22Rv1 (cell line): Measurements from ENCODE around the gene ZNF616.
A peak's percentile ranks its signal among the peaks of the same experiment; 100 is the strongest.

Experiments used
- H3K27ac ChIP-seq: fragments of 450-650 bp; 2 replicates; pipeline ENCODE4 v1.5.1; 2017
- CTCF ChIP-seq: fragments of 450-650 bp; IDR thresholded peaks from 2 replicates; pipeline ENCODE4 v1.5.1; 2017; ENCODE audit warnings: mild to moderate bottlenecking
- ZFX ChIP-seq: fragments of 450-650 bp; IDR thresholded peaks from 2 replicates; pipeline ENCODE4 v1.6.1; 2017; ENCODE audit warnings: antibody characterized with exemption, borderline replicate concordance

Gene ZNF616

DNA sequence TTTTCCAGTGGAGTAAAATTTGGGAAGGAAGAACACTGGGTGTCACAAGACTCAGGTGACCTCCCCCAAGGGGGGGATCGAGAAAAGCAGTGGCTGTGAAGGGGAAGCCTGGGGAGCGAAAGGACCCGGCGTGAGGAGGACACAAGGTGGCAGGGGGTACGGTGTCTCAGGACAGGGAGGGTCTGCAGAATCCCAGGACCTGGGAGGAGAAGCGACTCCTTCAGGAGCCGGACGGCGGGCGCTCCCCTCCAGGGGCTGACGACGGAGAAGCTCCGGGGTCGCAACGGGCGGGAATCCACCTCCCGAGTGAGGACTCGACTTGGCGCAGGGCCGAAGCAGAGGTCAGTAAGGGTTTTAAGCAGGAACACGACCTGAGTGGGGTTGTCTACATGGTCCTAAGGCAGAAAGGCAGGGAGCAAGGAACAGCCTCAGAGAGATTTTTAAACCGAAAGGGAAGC, 31.2 kb upstream of the ZNF616 start:
- TF ChIP-seq CTCF (no peak), ZFX (no peak)
- peak overlapping the region; percentile 68 for H3K27ac ChIP-seq

DNA sequence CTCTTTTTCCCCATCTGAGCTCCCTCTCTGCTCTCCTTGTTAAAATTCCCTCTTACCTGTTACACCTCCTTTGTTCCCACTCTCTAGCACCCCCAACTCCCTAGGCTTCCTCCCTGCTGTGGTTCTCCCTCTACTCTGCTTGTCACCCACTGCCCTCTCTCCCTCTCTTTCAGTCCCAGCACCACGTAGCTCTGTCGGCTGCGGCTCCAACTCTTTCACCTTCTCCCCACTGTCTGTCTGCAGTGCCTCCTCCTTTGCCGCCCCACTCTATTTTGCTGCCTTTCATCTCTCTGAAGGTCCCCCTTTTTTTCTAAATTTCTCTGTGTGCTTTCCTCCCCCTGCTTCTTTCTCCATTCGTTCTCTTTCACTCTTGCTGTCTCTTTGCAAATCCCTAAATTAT, 30.6 kb upstream of the ZNF616 start:
- no peak overlapping the region for H3K27ac ChIP-seq
- TF ChIP-seq ZFX = no peak
- no peak for TF ChIP-seq CTCF

GRCh38 chr19:52155596-52156359, 16.0 kb upstream of the ZNF616 start:
- no peak overlapping the region for H3K27ac ChIP-seq
- TF ChIP-seq ZFX (no peak), CTCF (no peak)

- TF ChIP-seq CTCF (no peak), ZFX (no peak)
- H3K27ac ChIP-seq = no peak overlapping the region
Measured at GRCh38 chr19:52148256-52148655, 8.5 kb upstream of the ZNF616 start.

GRCh38 chr19:52142001-52142595, 2.4 kb upstream of the ZNF616 start:
- H3K27ac ChIP-seq = no peak overlapping the region
- TF ChIP-seq ZFX (no peak), CTCF (no peak)

DNA sequence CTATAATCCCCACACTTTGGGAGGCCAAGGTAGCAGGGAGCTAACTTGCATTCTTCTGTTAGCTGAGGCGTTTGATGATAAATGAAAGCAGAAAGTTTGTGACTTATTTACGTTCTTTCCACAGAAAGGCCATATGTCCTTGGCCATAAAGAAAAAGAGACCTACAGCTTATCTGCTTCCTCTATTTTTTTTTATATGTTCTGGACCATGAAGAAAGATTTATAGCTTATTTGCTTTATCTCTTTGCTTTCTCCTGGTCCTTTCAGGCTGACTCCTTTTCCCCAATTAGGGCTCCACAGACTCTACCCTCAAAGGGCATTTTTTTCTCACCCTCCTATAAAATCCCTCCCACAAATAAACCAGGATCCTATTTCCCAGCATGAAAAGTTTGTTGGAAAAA, 1.5 kb upstream of the ZNF616 start:
- H3K27ac ChIP-seq = no peak overlapping the region
- TF ChIP-seq CTCF (no peak), ZFX (no peak)

DNA sequence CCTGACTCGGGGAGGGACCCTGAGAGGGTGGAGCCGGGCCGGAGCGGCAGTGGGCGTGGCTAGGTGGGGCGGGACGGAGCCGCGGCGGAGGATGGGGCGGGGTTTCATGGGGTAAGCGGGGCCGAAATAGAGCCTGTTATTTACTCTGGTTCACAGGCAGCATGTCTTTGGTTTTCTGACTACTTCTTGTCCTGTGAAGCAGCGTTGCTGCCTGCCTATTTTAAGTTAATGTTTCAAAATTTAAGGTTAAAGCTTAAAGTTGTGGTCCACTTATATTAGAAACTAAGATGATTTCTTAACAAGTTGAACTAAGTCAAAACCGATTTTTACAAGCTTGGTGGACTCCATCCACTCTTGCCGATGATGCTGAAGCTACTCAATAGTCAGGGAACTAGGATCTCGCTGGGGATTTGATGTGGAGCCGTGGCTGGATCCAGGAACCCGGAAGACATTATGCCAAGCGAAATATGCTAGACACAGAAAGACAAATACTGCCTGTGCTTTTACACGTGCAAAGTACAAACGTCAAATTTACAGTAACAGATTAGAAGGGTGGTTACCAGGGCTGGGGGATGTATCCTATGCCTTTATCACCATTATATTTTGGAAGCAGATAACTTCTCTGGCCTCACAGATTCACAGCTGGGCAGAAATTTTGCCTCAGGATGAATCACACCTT, 433 bp upstream of the ZNF616 start:
- TF ChIP-seq ZFX = no peak
- TF ChIP-seq CTCF = no peak
- H3K27ac ChIP-seq = peak overlapping the region; percentile 90
